ENCODE measurements around the gene FAM186B.

GRCh38 chr12:49647827-49648711, 42.6 kb upstream of the FAM186B start:
- TF ChIP-seq CTCF (conservative IDR thresholded peaks at IDR 0.05 in 1 of 2, IDR thresholded peaks at IDR 0.05 in 1 of 2; ENCODE audit: low read depth in 1 of 2, low read length in 2 of 2) (no peak), EZH2 (IDR thresholded peaks at IDR 0.05; ENCODE audit: low read length, missing control alignments) (no peak)

Data from fibroblast of lung (primary cell).